AG10803 (cell line): ENCODE data around the gene DCAF8L2.

Experiments
- DNase-seq: peaks from one replicate; pipeline ENCODE4 v3.0.0; 2010; ENCODE audit warnings: low read depth
- H3K4me3 ChIP-seq: 2 replicates; pipeline ENCODE4 v1.5.1; 2011; ENCODE audit warnings: mild to moderate bottlenecking, low read length, control low read depth
- TF ChIP-seq, protein P1 (sequence below): conservative IDR thresholded peaks from 2 replicates; pipeline ENCODE4 v1.5.1; 2011; ENCODE audit warnings: mild to moderate bottlenecking, low read length, control low read depth, inconsistent platforms

Gene DCAF8L2

GRCh38 chrX:27583976-27584375, 6.2 kb upstream of the DCAF8L2 start:
- no peak overlapping the region for H3K4me3 ChIP-seq
- no peak for DNase-seq
- TF ChIP-seq, protein P1, sequence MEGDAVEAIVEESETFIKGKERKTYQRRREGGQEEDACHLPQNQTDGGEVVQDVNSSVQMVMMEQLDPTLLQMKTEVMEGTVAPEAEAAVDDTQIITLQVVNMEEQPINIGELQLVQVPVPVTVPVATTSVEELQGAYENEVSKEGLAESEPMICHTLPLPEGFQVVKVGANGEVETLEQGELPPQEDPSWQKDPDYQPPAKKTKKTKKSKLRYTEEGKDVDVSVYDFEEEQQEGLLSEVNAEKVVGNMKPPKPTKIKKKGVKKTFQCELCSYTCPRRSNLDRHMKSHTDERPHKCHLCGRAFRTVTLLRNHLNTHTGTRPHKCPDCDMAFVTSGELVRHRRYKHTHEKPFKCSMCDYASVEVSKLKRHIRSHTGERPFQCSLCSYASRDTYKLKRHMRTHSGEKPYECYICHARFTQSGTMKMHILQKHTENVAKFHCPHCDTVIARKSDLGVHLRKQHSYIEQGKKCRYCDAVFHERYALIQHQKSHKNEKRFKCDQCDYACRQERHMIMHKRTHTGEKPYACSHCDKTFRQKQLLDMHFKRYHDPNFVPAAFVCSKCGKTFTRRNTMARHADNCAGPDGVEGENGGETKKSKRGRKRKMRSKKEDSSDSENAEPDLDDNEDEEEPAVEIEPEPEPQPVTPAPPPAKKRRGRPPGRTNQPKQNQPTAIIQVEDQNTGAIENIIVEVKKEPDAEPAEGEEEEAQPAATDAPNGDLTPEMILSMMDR = no peak

DNA sequence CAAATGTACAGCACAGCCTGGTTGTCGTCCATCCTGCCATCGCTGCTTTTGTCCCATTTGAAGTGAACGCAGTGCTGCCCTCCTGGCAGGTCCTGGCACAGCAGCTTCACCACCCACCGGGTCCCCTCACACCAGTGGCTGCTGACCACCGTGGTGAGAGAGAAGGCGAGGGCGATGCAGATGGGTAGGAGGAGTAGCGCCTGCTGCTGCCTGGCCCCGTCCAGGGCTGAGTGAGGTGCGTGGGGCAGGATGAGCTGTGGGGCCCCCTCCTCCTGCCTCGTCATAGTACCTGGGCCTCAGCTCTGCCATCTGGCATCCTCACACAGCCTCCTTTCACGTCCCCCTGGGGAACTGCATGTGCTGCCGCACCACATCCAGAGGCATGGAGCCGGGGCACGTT, 1.8 kb downstream of the DCAF8L2 start:
- no peak overlapping the region for H3K4me3 ChIP-seq
- no peak for DNase-seq
- TF ChIP-seq, protein P1 = no peak

DNA sequence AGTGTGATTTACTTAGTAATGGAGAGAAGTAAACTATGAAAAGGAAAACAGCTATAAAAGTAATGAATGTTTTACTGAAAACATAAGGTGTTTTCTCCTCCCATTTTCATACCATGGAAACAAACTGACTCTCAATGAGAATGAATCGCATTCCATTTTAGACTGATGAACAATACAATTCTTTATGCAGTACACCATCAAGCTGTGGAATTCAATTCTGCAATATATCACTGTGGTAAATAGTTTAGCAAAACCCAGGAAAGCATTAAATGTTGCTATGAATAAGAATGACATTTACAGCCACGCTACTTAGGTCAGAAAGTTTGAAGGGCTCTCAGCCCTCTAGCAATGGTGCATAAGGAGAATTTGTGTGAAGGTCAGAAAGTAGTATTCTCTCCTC, 7.4 kb downstream of the DCAF8L2 start:
- TF ChIP-seq, protein P1 = no peak
- no peak overlapping the region for H3K4me3 ChIP-seq
- DNase-seq = no peak

DNA sequence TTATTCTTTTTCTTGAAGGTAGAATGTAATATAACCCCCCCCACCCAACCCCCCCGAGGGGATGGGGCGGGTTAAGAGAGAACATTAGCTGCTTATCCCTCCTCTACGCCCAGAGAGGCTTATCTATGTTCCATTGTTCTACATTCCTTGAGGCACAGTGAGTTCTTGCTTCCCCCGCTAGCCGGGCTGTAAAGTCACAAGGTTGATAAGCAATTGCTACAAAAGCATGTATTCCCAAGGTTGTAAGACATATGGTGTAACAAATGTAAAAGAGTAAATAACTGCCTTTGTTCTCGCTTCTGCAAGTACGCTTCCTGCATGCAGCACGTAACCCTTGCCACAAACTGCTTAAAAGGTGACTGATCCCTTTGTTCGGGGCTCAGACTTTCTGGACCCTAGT, 8.2 kb downstream of the DCAF8L2 start:
- TF ChIP-seq, protein P1 = no peak
- no peak for DNase-seq
- H3K4me3 ChIP-seq = no peak overlapping the region

GRCh38 chrX:27599928-27600327, 9.8 kb downstream of the DCAF8L2 start:
- no peak for DNase-seq
- no peak overlapping the region for H3K4me3 ChIP-seq
- TF ChIP-seq, protein P1 = no peak

GRCh38 chrX:27600686-27601085, 10.5 kb downstream of the DCAF8L2 start:
- no peak overlapping the region for H3K4me3 ChIP-seq
- TF ChIP-seq, protein P1 = no peak
- no peak for DNase-seq

DNA sequence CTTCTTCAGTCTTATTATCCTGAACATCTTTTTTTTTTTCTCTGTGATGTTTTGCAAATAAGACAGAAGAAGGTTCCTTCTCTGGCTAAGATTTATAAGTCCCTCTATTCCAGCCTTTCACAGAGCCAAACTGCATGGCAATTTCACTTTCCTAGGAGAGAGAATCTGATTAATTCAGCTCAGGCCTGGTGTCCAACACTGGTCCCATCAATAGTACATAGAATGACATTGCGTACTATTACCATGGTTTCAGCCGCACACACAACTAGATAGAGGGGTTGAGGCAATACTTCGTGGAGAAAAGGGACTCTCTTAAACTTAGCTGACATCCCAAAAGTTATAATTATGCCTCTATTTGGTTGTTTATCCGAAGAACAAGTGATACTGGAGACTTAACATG, 18.5 kb downstream of the DCAF8L2 start:
- DNase-seq = no peak
- no peak overlapping the region for H3K4me3 ChIP-seq
- TF ChIP-seq, protein P1 = no peak
